GM20431 (cell line): ENCODE data around the gene SIT1.
"Not testable (repeated sequence)": the region's sequence is repeated elsewhere in the genome, so short reads cannot be mapped to it uniquely, and the experiment has no call there.

Experiments
- in situ Hi-C: fragments of 300-500 bp; cut with MseI, MboI; formaldehyde crosslinking; loops from one replicate; pipeline ENCODE4 v1.15.0; 2020; ENCODE audit warnings: low sequenced_read_pairs; ENCODE audit not compliant: unreplicated experiment

SIT1 gene

DNA sequence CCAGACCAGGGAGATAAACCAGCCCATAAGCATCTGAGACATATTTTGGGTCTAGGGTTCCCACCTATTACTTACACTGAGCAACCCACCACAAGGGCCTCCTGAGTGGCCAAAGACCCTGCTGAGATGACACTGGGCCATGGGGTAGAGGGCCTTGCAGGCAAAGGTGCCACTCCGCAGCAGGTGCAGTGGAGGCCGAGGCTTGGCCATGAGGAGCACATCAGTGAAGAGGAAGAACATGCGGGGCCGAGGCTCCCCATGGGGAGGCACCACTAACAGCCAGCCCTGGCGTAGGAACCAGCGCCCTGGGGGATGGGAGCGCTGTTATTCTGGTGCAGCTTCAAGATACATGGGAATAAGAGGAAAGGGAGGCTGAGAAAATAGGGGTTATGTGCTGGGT, 11.7 kb upstream of the SIT1 start:
- in situ Hi-C loops = no loop called here

DNA sequence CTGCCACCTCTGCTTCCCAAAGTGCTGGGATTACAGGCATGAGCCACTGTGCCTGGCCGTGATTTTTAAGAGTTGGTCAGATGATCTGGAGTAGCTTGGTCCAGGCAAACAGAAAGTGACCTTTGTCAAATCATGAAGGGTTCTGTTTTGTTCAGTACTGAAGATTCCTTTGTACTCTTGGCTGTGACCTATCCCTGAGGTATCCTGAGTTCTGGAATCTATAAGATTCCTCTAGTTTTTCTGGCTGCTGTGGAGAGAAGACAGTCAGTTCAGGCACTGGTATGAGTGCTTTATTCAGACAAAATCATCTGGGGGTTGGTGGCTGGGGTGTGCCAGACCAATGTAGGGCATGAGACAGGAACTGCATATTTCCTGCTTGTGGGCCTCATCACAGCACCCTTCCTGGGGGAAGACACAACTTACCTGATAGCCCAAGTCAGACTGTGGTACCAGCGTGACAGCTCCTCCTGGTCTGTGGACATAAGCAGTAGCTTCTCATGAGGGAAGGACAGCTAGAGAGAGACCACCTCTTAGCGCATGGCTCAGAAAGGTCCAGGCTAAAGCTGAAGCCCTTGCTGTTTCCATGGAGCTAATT, 11.1 kb upstream of the SIT1 start:
- in situ Hi-C loops = no loop called here

DNA sequence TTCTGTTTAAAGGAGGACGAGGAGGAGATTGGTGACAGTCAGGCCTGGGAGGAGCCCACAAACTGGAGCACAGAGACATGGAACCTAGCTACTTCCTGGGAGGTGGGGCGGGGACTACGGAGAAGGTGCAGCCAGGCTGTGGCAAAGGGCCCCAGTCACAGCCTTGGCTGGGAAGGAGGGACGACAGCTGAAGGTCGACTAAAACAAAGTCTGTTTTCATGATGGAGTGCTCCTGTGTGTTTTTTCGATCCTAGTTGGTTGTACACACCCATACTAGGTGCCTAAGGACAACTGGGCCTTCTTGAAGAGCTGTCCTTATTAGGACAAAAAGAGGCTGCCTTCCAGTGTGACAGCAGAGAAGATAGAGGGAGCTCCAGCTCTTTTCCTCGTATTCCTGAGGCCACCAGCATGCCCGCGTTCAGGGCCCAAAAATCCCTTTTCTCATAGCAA, 10.3 kb upstream of the SIT1 start:
- in situ Hi-C loops = no loop called here

DNA sequence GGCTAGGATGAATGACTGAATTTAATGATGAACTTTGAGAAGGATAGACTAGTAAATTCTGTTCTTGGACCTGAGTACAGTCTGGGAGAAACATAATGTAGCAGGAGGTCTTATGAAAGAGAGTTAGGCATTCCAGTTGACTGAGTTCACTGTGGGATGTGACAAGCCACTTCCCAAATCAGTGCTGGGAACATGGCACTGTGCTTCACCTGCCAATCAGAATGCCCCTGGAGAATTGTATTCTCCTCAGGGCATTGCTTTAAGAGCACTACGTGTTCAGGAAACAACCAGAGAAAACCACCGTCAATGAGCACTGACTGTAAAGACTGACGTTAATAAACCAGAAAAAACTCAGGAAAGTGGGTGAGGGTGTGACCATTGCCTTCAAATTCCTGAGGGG, 8.6 kb upstream of the SIT1 start:
- in situ Hi-C loops = no loop called here

DNA sequence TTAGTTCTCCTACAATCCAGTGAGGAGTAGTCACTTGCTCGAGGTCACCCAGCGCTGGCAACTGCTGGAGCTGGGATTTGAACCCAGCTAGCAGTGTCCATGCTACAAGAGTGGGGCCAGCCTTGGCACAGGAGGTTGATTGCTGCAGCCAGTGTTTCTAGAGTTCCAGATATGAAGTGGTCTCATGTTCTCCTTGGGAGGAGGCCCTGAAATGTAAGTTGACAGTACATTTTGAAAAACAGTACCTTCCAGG, 8.2 kb upstream of the SIT1 start:
- in situ Hi-C loops = no loop called here

DNA sequence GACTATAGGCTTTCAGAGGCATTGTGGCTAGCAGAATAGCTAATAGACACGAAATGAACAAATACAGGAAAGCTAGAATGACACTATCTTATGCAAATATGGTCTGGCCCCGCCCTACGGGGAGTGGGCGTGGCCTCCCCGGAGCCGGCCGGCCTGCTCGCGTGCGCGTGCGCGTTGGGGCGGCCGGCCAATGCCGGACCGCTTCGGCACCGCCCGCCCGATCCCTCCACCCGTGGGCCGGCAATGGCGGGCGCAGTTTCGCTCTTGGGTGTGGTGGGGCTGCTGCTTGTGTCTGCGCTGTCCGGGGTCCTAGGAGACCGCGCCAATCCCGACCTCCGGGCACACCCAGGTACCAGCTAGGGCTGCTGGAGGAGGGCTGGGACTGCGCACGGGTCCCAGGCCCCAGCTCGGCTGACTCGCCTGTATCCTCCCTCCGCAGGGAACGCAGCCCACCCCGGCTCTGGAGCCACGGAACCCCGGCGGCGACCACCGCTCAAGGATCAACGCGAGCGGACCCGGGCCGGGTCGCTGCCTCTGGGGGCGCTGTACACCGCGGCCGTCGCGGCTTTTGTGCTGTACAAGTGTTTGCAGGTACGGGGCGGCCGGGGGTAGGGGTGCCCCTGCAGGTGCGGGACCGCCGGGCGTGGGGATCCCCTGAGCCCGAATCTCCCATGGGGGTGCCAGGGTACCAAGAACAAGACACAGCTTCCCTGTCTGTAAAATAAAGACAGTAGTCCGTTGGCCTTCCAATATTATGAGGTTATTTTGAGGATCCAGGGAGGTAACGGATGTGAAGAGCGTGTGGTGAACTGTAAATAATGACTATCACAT, 7.6 kb upstream of the SIT1 start, which contains the start of gene CCDC107:
Gene CCDC107 (plus strand): TSS at position 156 of the 831 bp plus-strand sequence. CDS start 88 bp downstream, at position 244.
- in situ Hi-C loops = no loop called here

DNA sequence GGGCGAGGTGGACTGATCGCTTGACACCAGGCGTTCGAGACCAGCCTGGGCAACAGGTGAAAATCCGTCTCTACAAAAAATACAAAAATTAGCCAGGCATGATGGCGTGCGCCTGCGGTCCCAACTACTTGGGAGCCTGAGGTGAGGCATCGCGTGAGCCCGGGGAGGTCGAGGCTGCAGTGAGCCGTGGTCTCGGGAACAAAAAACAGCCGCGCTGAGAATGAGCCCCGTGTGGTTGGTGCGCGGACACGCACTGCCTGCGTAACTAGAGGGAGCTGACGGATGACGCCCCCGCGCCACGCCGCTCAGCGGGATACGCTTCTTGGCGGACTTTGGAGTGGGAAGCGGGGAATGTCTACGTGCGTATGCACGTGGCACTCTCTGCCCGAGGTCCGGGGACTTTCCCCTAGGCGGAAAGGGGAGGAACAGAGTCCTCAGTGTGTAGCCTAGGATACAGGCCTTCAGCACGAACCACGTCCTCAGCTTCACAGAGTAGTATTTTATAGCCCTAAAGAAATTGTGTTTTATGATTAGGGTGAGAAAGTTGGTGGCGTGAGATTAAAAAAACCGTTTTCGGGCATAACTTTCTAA, 6.9 kb upstream of the SIT1 start, which contains the start of gene RMRP:
Gene RMRP (minus strand): TSS at position 474 of the 591 bp plus-strand sequence.
- in situ Hi-C loops = no loop called here

DNA sequence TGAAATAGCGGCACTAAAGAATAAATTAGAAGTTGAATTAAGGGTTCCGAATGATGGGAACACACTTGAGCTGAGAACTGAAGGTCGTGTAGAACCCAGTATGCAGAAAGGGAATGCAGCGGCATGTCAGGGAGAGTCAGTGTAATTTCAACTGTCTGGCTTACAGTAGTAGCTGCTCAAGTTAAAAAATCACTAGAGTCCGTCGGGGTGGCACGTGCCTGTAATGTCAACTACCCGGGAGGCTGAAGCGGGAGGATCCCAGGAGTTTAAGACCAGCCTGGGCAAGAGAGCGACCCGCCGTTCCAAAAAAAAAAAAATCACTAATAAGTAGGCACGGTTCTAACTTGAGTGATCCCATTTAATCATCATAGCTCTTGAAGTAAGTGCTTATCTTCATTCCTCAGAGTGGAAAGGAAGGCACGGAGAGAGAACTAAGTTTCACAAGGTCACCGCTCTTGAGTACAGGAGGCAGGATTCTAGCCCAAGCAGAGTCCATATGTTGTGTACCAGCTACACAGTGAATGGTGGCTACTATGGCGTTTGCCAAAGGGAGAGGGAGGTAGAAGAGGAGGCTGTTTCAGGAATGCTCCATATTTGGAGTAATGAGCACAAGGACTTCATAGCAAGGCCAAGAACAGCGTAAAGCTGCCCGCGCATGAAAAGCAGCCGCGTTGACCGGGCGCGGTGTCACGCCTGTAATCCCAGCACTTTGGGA, 6.3 kb upstream of the SIT1 start:
- in situ Hi-C loops = no loop called here

DNA sequence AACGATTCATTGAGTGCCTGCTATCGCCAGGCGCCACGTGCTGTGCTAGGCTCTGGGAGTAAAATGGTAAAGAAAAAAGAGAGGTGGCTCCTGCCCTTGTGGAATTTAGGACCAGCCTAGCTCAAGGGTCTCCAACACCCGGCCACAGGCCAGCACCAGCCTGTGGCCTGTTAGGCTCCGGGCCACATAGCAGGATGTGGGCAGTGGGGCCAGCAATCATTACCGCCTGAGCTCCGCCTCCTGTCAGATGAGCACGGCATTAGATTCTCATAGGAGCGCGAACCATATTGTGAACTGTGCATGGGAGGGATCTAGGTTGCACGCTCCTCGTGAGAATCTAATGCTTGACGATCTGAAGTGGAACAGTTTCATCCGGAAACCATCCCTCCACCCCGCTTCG, 5.6 kb upstream of the SIT1 start:
- in situ Hi-C loops = no loop called here

DNA sequence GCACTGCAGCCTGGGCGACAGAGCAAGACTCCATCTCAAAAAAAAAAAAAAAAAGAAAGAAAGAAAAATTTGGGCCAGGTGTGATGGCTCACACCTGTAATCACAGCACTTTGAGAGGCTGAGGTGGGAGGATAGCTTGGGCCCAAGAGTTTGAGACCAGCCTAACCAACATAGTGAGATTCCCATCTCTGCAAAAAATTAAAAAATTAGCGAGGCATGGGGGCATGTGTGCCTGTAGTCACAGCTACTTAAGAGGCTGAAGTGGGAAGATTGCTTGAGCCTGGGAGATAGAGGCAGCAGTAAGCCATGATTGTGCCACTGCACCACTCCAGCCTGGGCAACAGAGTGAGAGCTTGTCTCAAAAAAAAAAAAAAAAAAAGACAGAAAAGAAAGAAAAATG, 2.9 kb upstream of the SIT1 start:
- in situ Hi-C loops = no loop called here

DNA sequence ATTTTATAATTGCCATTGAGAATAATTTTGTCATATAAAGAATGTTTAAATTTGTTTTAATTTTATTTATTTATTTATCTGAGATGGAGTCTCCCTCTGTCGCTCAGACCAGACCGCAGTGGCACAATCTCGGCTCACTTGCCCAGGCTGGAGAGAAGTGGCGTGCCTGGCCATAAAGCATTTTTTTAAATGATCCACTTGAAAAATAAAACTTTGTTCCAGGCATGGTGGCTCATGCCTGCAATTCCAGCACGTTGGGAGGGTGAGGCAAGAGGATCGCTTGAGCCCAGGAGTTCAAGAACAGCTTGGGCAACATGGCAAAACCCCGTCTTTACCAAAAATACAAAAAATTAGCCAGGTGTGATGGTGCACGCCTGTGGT, 2.1 kb upstream of the SIT1 start:
- in situ Hi-C loops = no loop called here

DNA sequence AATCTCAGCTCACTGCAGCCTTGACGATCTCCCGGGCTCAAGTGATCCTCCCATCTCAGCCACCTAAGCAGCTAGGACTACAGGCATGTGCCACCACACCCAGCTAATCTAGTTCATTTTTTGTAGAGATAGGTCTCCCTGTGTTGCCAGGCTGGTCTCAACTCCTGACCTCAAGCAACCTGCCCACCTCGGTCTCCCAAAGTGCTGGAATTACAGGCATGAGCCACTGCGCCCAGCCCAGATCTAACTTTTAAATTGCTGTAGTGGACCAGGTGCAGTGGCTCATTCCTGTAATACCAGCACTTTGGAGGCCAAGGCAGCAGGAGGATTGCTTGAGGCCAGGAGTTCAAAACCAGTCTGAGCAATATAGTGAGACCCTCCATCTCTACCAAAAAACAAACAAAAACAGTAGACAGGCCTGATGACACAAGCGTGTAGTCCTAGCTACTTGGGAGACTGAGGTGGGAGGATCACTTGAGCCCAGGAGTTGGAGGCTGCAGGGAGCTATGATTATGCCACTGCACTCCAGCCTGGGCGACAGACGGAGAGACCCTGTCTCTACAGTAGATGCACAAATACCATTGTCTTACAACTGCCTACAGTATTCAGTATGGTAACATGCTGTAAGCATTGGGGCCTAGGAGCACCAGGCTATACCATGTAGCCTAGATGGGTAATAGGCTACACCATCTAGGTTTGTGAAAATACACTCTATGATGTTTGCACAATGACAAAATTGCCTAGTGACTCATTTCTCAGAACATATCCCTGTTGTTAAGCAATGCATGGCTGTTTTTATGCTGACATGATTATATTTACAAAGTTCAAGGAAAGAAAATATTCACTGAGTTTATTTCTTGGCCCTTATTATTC, 1.5 kb upstream of the SIT1 start:
- in situ Hi-C loops = no loop called here

DNA sequence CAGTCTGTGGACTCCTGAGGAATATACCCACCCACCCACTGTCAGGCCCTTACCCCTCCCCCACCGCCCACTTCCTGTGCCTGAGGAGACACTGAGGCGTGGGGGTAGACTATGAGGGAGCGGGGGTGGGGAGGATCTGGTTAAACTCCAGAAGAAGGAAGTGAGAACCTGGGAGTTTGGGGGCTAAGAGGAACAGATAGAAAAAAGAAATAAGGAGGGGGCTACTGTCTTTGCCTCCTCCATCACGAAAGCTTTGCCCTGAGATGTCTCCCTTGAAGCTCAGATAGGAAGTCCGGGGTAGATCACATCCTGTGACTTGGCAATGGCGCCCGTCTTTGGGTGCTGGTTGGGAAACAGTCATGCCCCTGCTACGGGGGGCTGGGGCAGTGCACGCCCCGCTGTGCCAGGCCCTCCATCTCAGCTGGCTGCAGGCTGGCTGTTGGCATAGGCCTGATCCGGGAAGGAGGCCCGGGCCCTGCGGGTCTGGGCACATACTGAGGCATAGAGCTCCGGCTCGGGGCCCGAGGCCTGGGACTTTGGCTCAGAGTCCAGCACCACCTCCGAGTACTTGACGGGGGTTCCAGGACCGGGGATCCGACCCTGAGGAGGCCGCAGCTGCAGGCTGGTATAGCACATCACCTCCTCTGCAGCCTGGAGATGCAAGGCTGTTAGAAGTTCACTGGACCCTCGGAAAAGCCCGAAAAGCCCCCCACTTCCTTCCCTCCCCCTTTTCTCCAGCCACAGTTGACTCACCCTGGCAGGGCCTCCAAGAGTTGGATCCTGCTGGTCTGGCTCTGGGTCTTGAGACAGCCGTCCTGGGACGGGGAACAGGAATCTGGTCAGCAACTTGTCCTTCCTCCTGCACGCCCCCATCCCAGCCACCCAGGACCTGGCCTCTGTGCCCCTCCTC, 1.0 kb downstream of the SIT1 start:
- in situ Hi-C loops = no loop called here

DNA sequence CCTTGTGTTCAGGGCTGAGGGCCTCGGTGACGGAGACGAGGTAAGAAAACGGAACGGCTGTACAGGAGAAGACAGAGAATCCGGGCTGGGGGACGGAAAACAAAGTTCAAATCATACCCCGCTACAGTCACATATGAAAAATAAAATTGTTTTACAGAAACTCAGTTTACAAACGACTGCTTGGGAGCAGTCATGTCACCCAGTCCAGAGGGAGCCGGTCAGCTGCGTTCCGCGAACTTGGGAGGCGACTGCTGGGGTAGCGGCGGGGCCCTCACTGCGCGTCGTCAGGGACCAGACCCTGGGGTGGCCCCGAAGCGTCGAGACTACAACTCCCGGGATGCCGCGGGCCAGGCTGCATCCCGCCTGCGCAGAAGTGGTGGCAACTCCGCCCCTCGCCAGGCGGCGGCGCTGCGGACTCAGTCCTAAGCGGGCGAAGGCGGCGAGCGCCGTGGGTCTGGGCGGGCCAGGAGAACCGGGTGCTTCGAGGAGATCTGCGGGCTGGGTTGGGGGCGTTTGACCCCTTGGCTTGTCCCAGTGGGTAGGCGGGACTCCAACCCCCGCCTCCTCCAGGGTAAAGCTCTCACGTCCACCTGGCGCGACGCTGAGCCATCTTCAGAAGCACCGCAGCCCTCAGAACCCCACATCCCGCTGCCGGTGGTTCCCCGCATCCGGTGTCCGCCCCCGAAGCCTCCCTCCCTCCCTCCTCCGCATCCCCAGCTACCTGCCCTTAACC, 4.0 kb downstream of the SIT1 start:
- in situ Hi-C loops = no loop called here

DNA sequence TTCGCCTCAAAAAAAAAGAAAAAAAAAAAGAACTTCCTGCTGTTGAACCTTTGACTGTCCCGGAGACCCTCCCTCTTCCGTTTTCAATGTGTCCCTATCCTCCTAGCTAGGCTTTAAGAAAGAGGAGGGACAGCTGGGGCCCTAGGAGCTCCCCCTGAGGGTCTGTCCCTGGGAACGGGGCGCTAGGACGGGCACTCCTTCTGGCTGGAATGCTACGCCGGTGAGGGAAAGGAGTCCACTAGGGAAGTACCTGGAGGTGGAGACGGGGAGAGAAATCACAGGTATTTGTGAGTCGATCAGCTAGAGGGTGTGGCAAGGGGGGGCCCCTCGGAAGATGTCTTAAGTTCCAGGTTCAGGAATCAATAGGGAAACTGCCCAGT, 4.6 kb downstream of the SIT1 start:
- in situ Hi-C loops = no loop called here

DNA sequence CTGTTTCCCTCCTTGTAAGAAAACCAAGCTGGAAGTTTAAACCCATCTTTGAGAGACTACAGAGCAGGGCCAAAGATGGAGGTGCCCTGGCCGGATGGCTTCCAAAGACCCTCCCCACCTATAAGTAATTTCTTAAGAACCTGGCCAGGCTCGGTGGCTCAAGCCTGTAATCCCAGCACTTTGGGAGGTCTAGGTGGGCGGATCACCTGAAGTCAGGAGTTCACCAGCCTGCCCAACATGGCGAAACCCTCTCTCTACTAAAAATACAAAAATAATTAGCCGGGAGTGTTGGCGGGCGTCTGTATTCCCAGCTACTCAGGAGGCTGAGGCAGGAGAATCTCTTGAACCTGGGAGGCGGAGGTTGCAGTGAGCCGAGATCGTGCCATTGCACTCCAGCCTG, 5.0 kb downstream of the SIT1 start:
- in situ Hi-C loops = not testable (repeated sequence)

DNA sequence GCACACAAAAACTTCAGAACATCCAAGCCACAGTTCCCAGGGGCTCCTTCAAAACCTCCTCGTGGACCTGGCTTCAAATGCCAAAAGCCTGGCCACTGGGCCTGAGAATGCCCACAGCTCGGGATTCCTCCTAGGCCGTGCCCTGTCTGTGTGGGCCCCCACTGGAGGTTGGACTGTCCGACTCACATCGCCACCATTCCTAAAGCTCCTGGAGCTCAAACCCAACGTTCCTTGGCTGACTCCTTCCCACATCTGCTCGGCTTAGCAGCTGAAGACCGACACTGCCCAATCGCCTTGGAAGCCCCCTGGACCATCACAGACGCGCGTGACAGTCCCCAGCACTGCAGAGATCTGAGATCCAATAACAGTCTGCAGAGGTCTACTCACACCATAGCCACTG, 7.7 kb downstream of the SIT1 start:
- in situ Hi-C loops = no loop called here

DNA sequence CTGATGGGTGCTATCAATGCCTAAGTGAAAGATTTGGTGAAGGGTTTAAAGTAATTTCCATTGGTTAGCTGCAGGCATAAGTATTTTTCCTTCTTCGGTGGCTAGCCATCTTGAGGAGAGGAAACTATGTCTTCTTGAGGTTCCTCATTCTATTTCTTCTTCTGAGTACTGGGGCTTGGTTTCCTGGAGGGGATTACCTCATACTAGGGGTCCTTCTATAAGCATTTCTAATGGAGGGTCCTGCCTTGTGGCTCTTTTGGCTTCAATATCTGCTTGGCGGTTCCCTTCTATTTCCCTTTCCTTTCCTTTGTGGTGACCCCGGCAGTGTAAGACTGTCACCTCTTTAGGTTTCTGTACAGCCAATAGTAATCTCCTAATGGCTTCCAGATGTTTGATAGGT, 9.3 kb downstream of the SIT1 start:
- in situ Hi-C loops = not testable (repeated sequence)
